ENCODE measurements around the gene C16orf54.
"Not testable (repeated sequence)": the region's sequence is repeated elsewhere in the genome, so short reads cannot be mapped to it uniquely, and the experiment has no call there.

The C16orf54 gene

GRCh38 chr16:29745853-29746345 lies at the start of gene C16orf54:
C16orf54 (minus strand) TSS chr16:29745990; CDS start chr16:29744951, 1,039 bp downstream.
- H3K4me3 ChIP-seq (ENCODE audit: low read depth, low read length): no peak within 1 kb of the TSS
- no peak for TF ChIP-seq CTCF (IDR thresholded peaks at IDR 0.05; ENCODE audit: low read depth, low read length)

- no peak for TF ChIP-seq CTCF (IDR thresholded peaks at IDR 0.05; ENCODE audit: low read depth, low read length)
- no peak overlapping the region for H3K4me3 ChIP-seq (ENCODE audit: low read depth, low read length)
Observed at GRCh38 chr16:29794231-29794710, 48.5 kb upstream of the C16orf54 start.

- H3K4me3 ChIP-seq (ENCODE audit: low read depth, low read length): not testable (repeated sequence)
Observed at GRCh38 chr16:29793153-29793552, 47.4 kb upstream of the C16orf54 start.

- no peak for TF ChIP-seq CTCF (IDR thresholded peaks at IDR 0.05; ENCODE audit: low read depth, low read length)
- peak overlapping the region; percentile 96 for H3K4me3 ChIP-seq (ENCODE audit: low read depth, low read length)
Observed at GRCh38 chr16:29791845-29792807, 46.3 kb upstream of the C16orf54 start.

- TF ChIP-seq CTCF (IDR thresholded peaks at IDR 0.05; ENCODE audit: low read depth, low read length): no peak
- H3K4me3 ChIP-seq (ENCODE audit: low read depth, low read length): peak overlapping the region; percentile 96
Observed at GRCh38 chr16:29790949-29791844, 45.4 kb upstream of the C16orf54 start.

- H3K4me3 ChIP-seq (ENCODE audit: low read depth, low read length): peak within 1 kb of the TSS; percentile 96
- peak; percentile 44 for TF ChIP-seq CTCF (IDR thresholded peaks at IDR 0.05; ENCODE audit: low read depth, low read length)
Observed at GRCh38 chr16:29790183-29790948, 44.6 kb upstream of the C16orf54 start, which contains the start of gene KIF22. KIF22 (plus strand) TSS chr16:29790751; CDS start chr16:29790760, 9 bp downstream.

- TF ChIP-seq CTCF (IDR thresholded peaks at IDR 0.05; ENCODE audit: low read depth, low read length): no peak
Observed at GRCh38 chr16:29789775-29790182, 44.0 kb upstream of the C16orf54 start.

GRCh38 chr16:29787155-29787554 lies 41.4 kb upstream of the C16orf54 start:
- not testable (repeated sequence) for H3K4me3 ChIP-seq (ENCODE audit: low read depth, low read length)

More at GRCh38 chr16:29789775-29790182, 44.0 kb upstream of the C16orf54 start:
- peak overlapping the region; percentile 96 for H3K4me3 ChIP-seq (ENCODE audit: low read depth, low read length)

Measured in WI38 (cell line).